Psoas muscle (tissue), 8 donors: Measurements from ENCODE around the gene PCDHA1. TPM values are rescaled to one million over a fixed set of nuclear protein-coding genes. Genes with fewer than 3 reads are reported as not detected.

ENCODE experiments used
- ATAC-seq, 4 donors: fragments of 200-7000 bp; cut with Tn5 transposase; one replicate each; pipeline ENCODE4 v1.9.1; 2020; ENCODE audit warnings: moderate library complexity in 3 of 4, mild to moderate bottlenecking in 2 of 4
- DNase-seq, 2 donors: peaks; one replicate each; pipeline ENCODE4 v3.0.0-alpha.2; 2020
- H3K27ac ChIP-seq: fragments of 200-600 bp; one replicate; pipeline ENCODE4 v1.8.0; 2022
- H3K27me3 ChIP-seq, 3 donors: fragments of 200-600 bp in 1 of 3; one replicate each; pipeline versions ENCODE4 v1.6.1 to v1.8.0; 2013 to 2022; ENCODE audit warnings: low read length in 2 of 3, mild to moderate bottlenecking in 2 of 3, moderate library complexity in 1 of 3; ENCODE audit not compliant: insufficient read depth in 3 of 3
- H3K36me3 ChIP-seq, 2 donors: fragments of 200-600 bp in 1 of 2; one replicate each; pipeline versions ENCODE4 v1.6.1 to v1.8.0; 2013 to 2022; ENCODE audit warnings: low read depth in 1 of 2, mild to moderate bottlenecking in 1 of 2, moderate library complexity in 1 of 2; ENCODE audit not compliant: insufficient read depth in 1 of 2
- H3K4me1 ChIP-seq: fragments of 200-600 bp; one replicate; pipeline ENCODE4 v1.8.0; 2022
- H3K4me3 ChIP-seq: fragments of 200-600 bp; one replicate; pipeline ENCODE4 v1.8.0; 2022; ENCODE audit warnings: mild to moderate bottlenecking
- H3K9me3 ChIP-seq: fragments of 200-600 bp; one replicate; pipeline ENCODE4 v1.8.0; 2022
- CTCF ChIP-seq: fragments of 200-600 bp; IDR thresholded peaks from one replicate; pipeline ENCODE4 v1.8.0; 2022; ENCODE audit warnings: antibody characterized with exemption
- WGBS, 3 donors: extraction: QIAGEN DNeasy Blood & Tissue Kit; methylation state at CpG; one replicate each; pipeline versions ENCODE4 v1.1.6 to v1.1.7; 2013; 5-methylcytosine and 5-hydroxymethylcytosine counted together
- intact Hi-C, 2 donors: fragments of 100-400 bp; cut with DNase I; formaldehyde crosslinking; loops; one replicate each; pipeline versions ENCODE4 v1.11.0 to v1.14.2; 2022
- polyA plus RNA-seq, 3 donors: library from polyadenylated mRNA; stranded (reverse); fragments of 200-250 nt; gene quantifications; one replicate each; pipeline ENCODE4 v1.2.3, GENCODE V29; 2013
- total RNA-seq, 4 donors: library from RNA; stranded (reverse); fragmentation: NEBNext Ultra II Directional in 2 of 4; extraction: Animal tissue kit (Norgen Biotek cat#: 25700) in 2 of 4; gene quantifications; one replicate each; pipeline versions ENCODE4 v1.2.1 to v1.2.4, GENCODE V29; 2021 to 2023
- donor health status: healthy with polysubstance abuse.
- donor health status: DM: no; HTN: no; CAD: no; lungs with moderate emphysema.
- donor health status: Bipolar disorder and iron deficiency.
- donor health status: healthy.
- donor health status: DM: yes; HTN: yes; CAD: no.
- donor health status: DM: no; HTN: no; CAD: no.
- donor health status: DM: no; HTN: no; CAD: no.
- donor health status: DM: yes; HTN: yes; CAD: no.

Gene PCDHA1
- total and polyA plus RNA-seq, 7 donors = 0.10 TPM; not detected in 6

- Histone ChIP-seq H3K27me3 (peaks cover 2 to 18% (median 5%) of the 10 kb centered on the region in 3 donors), H3K27ac (no peak overlapping the region), H3K4me3 (no peak overlapping the region), H3K4me1 (no peaks in the 10 kb centered on the region), H3K9me3 (no peaks in the 10 kb centered on the region), H3K36me3 (no peaks in the 10 kb centered on the region)
- DNase-seq (no peak), ATAC-seq (no peak)
- no peak for TF ChIP-seq CTCF
- WGBS, 3 donors = 44 to 50% (median 48%) methylated on average over 3 of the region's 3 CpGs
- intact Hi-C loops = no loop called here
These were observed 216.6 kb downstream of the PCDHA1 start for GRCh38 chr5:141002605-141002965.

- Histone ChIP-seq H3K4me1 (no peaks in the 10 kb centered on the region), H3K4me3 (no peak overlapping the region), H3K27me3 (peaks cover 2 to 18% (median 5%) of the 10 kb centered on the region in 3 donors), H3K27ac (no peak overlapping the region), H3K9me3 (no peaks in the 10 kb centered on the region), H3K36me3 (no peaks in the 10 kb centered on the region)
- intact Hi-C loops = no loop called here
- no peak for ATAC-seq
- no peak for DNase-seq
- 91 to 93% (median 92%) methylated on average over 3 of the region's 3 CpGs for WGBS, 3 donors
- TF ChIP-seq CTCF = no peak
These were observed 217.1 kb downstream of the PCDHA1 start for GRCh38 chr5:141003031-141003430.

GRCh38 chr5:141003791-141004611, 218.1 kb downstream of the PCDHA1 start:
- no peak overlapping the region for H3K4me3 ChIP-seq
- DNase-seq (no peak), ATAC-seq (no peak)
- H3K9me3 ChIP-seq = no peaks in the 10 kb centered on the region
- no peak overlapping the region for H3K27ac ChIP-seq
- peaks cover 2 to 18% (median 5%) of the 10 kb centered on the region in 3 donors for H3K27me3 ChIP-seq
- no peaks in the 10 kb centered on the region for H3K36me3 ChIP-seq
- intact Hi-C loops = no loop called here
- TF ChIP-seq CTCF = no peak
- 43 to 47% (median 45%) methylated on average over 4 of the region's 4 CpGs for WGBS, 3 donors
- H3K4me1 ChIP-seq = no peaks in the 10 kb centered on the region

- TF ChIP-seq CTCF = no peak
- intact Hi-C loops = no loop called here
- Histone ChIP-seq H3K27me3 (peaks cover 0 to 3% (median 0%) of the 10 kb centered on the region in 3 donors), H3K27ac (no peak overlapping the region), H3K36me3 (no peaks in the 10 kb centered on the region), H3K4me3 (no peak overlapping the region), H3K4me1 (no peaks in the 10 kb centered on the region), H3K9me3 (no peaks in the 10 kb centered on the region)
- no peak for ATAC-seq
- no peak for DNase-seq
These were observed 221.9 kb downstream of the PCDHA1 start for GRCh38 chr5:141007791-141008190.
